ENCODE measurements around the gene TOLLIP.

DNA sequence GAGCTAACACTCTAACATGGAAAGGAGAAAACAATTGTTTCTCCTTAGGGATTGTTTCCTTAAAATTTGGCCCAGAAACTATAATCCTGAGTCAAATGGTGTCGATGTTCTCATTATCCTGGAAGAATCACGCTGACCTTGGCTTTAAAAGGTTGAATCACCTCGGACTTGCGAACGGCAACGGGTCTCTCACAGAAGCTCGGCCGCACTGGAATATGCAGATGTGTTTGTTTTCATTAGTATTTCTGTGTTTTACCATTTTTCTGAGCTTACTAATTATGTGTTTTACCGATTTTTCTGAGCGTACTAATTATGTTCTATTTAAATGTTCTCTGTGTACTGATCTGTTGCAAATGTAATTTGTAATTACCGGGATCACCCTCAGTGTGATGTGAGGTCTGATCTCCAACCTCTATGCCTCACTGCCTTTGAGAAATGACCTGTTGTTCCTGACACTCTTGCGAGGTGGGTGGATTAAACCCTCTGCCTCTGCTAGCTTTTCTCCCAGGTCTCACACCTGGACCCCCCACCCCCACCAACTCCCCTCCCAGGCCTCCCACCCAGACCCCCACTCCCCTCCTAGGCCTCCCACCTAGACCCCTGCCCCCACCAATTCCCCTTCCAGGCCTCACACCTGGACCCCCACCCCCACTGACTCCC lies 42.0 kb upstream of the TOLLIP start:
- TF ChIP-seq KDM1A (IDR thresholded peaks at IDR 0.05; ENCODE audit: low read depth), result no peak
- TF ChIP-seq RCOR1 (IDR thresholded peaks at IDR 0.05; ENCODE audit: low read depth, low read length), result no peak
- TF ChIP-seq, protein P1, sequence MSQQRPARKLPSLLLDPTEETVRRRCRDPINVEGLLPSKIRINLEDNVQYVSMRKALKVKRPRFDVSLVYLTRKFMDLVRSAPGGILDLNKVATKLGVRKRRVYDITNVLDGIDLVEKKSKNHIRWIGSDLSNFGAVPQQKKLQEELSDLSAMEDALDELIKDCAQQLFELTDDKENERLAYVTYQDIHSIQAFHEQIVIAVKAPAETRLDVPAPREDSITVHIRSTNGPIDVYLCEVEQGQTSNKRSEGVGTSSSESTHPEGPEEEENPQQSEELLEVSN (IDR thresholded peaks at IDR 0.05; ENCODE audit: borderline replicate concordance, low read depth), result no peak
- TF ChIP-seq, protein P2, sequence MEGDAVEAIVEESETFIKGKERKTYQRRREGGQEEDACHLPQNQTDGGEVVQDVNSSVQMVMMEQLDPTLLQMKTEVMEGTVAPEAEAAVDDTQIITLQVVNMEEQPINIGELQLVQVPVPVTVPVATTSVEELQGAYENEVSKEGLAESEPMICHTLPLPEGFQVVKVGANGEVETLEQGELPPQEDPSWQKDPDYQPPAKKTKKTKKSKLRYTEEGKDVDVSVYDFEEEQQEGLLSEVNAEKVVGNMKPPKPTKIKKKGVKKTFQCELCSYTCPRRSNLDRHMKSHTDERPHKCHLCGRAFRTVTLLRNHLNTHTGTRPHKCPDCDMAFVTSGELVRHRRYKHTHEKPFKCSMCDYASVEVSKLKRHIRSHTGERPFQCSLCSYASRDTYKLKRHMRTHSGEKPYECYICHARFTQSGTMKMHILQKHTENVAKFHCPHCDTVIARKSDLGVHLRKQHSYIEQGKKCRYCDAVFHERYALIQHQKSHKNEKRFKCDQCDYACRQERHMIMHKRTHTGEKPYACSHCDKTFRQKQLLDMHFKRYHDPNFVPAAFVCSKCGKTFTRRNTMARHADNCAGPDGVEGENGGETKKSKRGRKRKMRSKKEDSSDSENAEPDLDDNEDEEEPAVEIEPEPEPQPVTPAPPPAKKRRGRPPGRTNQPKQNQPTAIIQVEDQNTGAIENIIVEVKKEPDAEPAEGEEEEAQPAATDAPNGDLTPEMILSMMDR (IDR thresholded peaks at IDR 0.05), result no peak
- no peak for TF ChIP-seq CEBPB (IDR thresholded peaks at IDR 0.05)
- no peak for TF ChIP-seq SREBF2 (IDR thresholded peaks at IDR 0.05)

Measured in A549 (cell line).